Neural crest cell (in vitro differentiated cells): ENCODE measurements around the gene C1orf94. TPM values are rescaled to one million over a fixed set of nuclear protein-coding genes. Genes with fewer than 3 reads are reported as not detected.
A peak's percentile ranks its signal among the peaks of the same experiment; 100 is the strongest.

Source experiments
- DNase-seq: peaks from one replicate; pipeline ENCODE4 v3.0.0; 2021; ENCODE audit warnings: low read depth, mixed read lengths, low spot score
- H3K27ac Mint-ChIP-seq: one replicate; pipeline ENCODE4 v1.8.0; 2021; ENCODE audit warnings: mild to moderate bottlenecking, mixed read lengths; ENCODE audit not compliant: unreplicated experiment
- H3K27me3 Mint-ChIP-seq: 2 replicates; pipeline ENCODE4 v1.8.0; 2021; ENCODE audit warnings: low read depth, mild to moderate bottlenecking, mixed read lengths
- H3K36me3 Mint-ChIP-seq: 2 replicates; pipeline ENCODE4 v1.8.0; 2021; ENCODE audit warnings: low read depth, mild to moderate bottlenecking, mixed read lengths
- H3K4me1 Mint-ChIP-seq: 2 replicates; pipeline ENCODE4 v1.8.0; 2021; ENCODE audit warnings: mixed read lengths
- H3K4me3 Mint-ChIP-seq: one replicate; pipeline ENCODE4 v1.8.0; 2021; ENCODE audit warnings: mild to moderate bottlenecking, mixed read lengths
- H3K9me3 Mint-ChIP-seq: 2 replicates; pipeline ENCODE4 v1.8.0; 2021; ENCODE audit warnings: mixed read lengths
- CTCF ChIP-seq: fragments of 200-600 bp; sonication (generic); conservative IDR thresholded peaks from 2 replicates; pipeline ENCODE4 v1.5.0; 2021; ENCODE audit warnings: antibody characterized with exemption, mild to moderate bottlenecking
- total RNA-seq: library from RNA; stranded (reverse); gene quantifications from 2 replicates; pipeline ENCODE4 v1.2.1, GENCODE V29; 2021

Gene C1orf94
- total RNA-seq, 1 donor from 2014 or later, result not detected

- peaks cover 29% of the 10 kb centered on the region for H3K27me3 Mint-ChIP-seq
- H3K27ac Mint-ChIP-seq, result no peak overlapping the region
- no peaks in the 10 kb centered on the region for H3K4me1 Mint-ChIP-seq
- no peak for DNase-seq
- H3K9me3 Mint-ChIP-seq, result peaks cover 17% of the 10 kb centered on the region
- no peak overlapping the region for H3K4me3 Mint-ChIP-seq
- TF ChIP-seq CTCF, result no peak
- no peaks in the 10 kb centered on the region for H3K36me3 Mint-ChIP-seq
Observed at GRCh38 chr1:34236089-34236488, 59.4 kb downstream of the C1orf94 start.

- no peak overlapping the region for H3K4me3 Mint-ChIP-seq
- no peaks in the 10 kb centered on the region for H3K36me3 Mint-ChIP-seq
- no peaks in the 10 kb centered on the region for H3K4me1 Mint-ChIP-seq
- no peak for DNase-seq
- H3K9me3 Mint-ChIP-seq, result peaks cover 19% of the 10 kb centered on the region
- H3K27me3 Mint-ChIP-seq, result peaks cover 23% of the 10 kb centered on the region
- TF ChIP-seq CTCF, result no peak
- H3K27ac Mint-ChIP-seq, result no peak overlapping the region
Observed at GRCh38 chr1:34237151-34237815, 60.6 kb downstream of the C1orf94 start.

GRCh38 chr1:34245967-34246366, 69.3 kb downstream of the C1orf94 start:
- Mint-ChIP-seq H3K36me3 (no peaks in the 10 kb centered on the region), H3K4me1 (peaks cover 5% of the 10 kb centered on the region), H3K4me3 (no peak overlapping the region), H3K27me3 (peaks cover 35% of the 10 kb centered on the region), H3K27ac (no peak overlapping the region), H3K9me3 (peaks cover 2% of the 10 kb centered on the region)
- no peak for DNase-seq
- no peak for TF ChIP-seq CTCF

DNA sequence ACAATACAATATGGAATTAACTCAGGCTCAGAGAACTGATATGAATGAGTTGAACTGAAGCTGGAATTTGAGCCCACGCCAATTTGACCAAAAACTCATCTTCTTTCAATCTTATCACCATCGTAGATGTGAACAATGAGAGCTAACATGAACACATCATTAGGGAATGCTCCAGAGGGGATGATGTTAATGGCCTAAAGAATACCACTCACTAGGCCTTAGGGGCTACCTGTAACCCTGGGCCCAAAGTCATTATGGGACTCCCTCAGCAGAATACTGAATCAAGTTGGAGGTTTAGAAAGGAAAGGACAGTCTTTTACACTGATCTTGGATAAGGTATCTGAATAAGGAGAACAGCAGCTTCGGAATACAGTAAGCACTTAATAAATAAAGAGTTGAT, 73.6 kb downstream of the C1orf94 start:
- no peaks in the 10 kb centered on the region for H3K36me3 Mint-ChIP-seq
- H3K27me3 Mint-ChIP-seq, result peaks cover 15% of the 10 kb centered on the region
- peak overlapping the region; percentile 67 for H3K4me3 Mint-ChIP-seq
- DNase-seq, result no peak
- no peaks in the 10 kb centered on the region for H3K9me3 Mint-ChIP-seq
- no peak for TF ChIP-seq CTCF
- no peak overlapping the region for H3K27ac Mint-ChIP-seq
- H3K4me1 Mint-ChIP-seq, result peaks cover 5% of the 10 kb centered on the region

GRCh38 chr1:34262023-34262853, 85.5 kb downstream of the C1orf94 start:
- H3K36me3 Mint-ChIP-seq, result no peaks in the 10 kb centered on the region
- no peak for TF ChIP-seq CTCF
- no peaks in the 10 kb centered on the region for H3K4me1 Mint-ChIP-seq

More at GRCh38 chr1:34262023-34262853, 85.5 kb downstream of the C1orf94 start:
- Mint-ChIP-seq H3K9me3 (no peaks in the 10 kb centered on the region), H3K27me3 (peaks cover 47% of the 10 kb centered on the region), H3K27ac (no peak overlapping the region), H3K4me3 (no peak overlapping the region)
- no peak for DNase-seq
